ENCODE data around the gene HNRNPL.
"Not testable (repeated sequence)": the region's sequence is repeated elsewhere in the genome, so short reads cannot be mapped to it uniquely, and the experiment has no call there.

HNRNPL gene

GRCh38 chr19:38830039-38830733, 19.6 kb downstream of the HNRNPL start:
- in situ Hi-C loops (cut with MboI; ENCODE audit: low sequenced_read_pairs) = no loop called here

GRCh38 chr19:38829203-38829602, 20.6 kb downstream of the HNRNPL start:
- in situ Hi-C loops (cut with MboI; ENCODE audit: low sequenced_read_pairs) = not testable (repeated sequence)

DNA sequence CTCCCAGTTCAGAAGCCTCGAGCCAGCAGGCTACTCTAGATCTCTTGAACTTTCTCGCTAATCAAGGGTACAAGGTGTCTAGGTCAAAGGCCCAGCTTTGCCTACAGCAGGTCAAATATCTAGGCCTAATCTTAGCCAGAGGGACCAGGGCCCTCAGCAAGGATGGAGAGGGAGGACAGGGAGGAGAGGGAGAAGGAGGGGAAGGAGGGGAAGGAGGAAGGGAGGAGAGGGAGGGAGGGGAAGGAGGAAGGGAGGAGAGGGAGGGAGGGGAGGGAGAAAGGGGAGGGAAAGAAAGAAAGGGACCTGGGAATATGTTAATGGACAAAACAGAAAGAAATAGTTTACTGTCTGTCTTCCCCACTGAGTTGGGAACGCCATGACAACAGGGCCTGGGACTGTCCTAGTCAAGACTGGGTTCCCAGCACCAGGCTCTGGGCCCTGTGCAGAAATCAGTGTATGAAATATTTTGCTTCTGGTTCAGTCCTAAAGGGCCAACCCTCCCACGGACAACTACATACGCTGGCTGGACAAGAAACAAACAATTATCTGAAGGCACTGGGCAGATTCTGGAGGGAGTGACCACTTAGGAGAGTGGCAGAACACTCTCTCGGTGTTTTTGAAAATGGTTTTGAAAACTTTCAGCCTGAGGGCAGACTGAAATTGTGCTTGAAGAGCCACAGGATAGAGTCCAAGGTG, 22.8 kb downstream of the HNRNPL start:
- in situ Hi-C loops (cut with MboI; ENCODE audit: low sequenced_read_pairs) = no loop called here

GRCh38 chr19:38825936-38826335, 23.9 kb downstream of the HNRNPL start:
- in situ Hi-C loops (cut with MboI; ENCODE audit: low sequenced_read_pairs) = not testable (repeated sequence)

- in situ Hi-C loops (cut with MboI; ENCODE audit: low sequenced_read_pairs) = not testable (repeated sequence)
These were observed 28.5 kb downstream of the HNRNPL start for GRCh38 chr19:38821230-38821825.

- in situ Hi-C loops (cut with MboI; ENCODE audit: low sequenced_read_pairs) = no loop called here
These were observed 30.4 kb downstream of the HNRNPL start for GRCh38 chr19:38819231-38819920.

DNA sequence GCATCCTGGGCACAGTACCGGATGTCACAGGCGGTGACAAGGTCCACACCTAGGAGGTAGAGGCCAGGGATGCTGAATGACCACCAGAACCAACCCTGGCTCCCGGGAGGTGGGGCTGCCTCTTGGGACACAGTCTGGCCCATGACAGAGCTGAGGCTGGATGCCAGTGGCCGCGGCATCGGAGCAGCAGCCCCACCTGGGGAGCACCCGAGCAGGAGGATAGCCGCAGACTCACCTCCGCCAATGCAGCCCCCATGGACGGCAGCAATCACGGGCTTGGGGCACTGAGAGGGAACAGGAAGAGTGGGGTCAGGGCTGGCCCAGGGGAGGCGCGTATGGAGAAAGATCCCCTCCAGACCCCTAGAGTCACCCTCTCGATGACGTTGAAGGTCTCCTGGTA, 32.7 kb downstream of the HNRNPL start:
- in situ Hi-C loops (cut with MboI; ENCODE audit: low sequenced_read_pairs) = no loop called here

DNA sequence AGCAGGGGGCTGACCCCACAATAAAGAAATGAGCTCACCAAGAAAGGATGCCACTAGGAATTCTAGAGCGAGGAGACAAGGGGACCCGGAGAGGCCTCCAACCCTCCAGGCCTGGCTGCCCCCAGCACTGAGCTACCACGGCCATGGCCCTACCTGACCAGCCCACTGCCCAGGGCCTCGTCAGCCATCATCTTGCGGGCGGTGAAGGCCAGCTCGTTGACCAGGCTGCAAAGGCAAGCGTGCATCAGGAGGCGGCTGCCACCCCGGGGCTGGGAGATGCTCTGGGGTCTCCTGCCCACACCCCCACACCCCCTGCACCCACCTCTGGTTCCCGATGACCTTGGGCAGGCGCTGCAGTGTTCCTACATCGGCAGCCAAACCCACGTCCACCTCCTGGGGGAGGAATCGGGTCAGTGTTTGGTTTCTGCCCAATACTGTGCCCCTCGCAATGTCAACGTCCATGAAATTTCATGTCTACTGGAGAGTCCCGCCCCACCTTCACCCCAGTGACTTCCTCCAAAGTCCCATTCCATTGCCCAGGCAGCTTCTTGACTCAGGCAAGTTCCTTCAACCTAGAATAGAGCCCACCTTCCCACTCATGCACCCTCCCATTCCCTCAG, 33.5 kb downstream of the HNRNPL start:
- in situ Hi-C loops (cut with MboI; ENCODE audit: low sequenced_read_pairs) = no loop called here

GRCh38 chr19:38815059-38816001, 34.5 kb downstream of the HNRNPL start:
- in situ Hi-C loops (cut with MboI; ENCODE audit: low sequenced_read_pairs) = no loop called here

DNA sequence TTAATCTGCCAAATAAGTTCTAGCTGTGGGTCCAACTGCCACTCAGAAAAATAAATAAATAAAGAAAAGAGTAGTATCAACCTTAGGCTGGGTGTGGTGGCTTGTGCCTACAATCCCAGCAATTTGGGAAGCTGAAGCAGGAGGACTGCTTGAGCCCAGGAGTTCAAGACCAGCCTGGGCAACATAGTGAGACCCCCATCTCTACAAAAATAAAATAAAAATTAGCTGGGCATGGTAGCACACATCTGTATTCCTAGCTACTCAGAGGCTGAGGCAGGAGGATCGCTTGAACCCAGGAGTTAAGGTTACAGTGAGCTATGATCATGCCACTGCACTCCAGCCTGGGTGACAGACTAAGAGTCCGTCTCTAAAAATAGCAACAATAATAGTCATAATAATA, 35.9 kb downstream of the HNRNPL start:
- in situ Hi-C loops (cut with MboI; ENCODE audit: low sequenced_read_pairs) = not testable (repeated sequence)

DNA sequence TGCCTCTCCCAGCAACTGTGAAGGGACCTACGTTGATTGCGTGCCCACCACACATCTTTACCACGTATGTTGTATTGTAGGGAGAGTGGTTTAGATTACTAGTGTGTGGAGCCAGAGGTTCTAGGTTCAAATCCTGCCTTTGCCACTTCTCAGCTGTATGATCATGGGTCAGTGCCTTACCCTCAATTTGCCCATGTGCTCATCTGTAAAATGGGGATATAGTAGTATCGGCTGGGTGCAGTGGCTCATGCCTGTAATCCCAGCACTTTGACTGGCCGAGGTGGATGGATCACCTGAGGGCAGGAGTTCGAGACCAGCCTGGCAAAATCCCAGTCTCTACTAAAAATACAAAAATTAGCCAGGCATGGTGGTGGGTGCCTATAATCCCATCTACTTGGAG, 36.5 kb downstream of the HNRNPL start:
- in situ Hi-C loops (cut with MboI; ENCODE audit: low sequenced_read_pairs) = no loop called here

- in situ Hi-C loops (cut with MboI; ENCODE audit: low sequenced_read_pairs) = no loop called here
These were observed 36.9 kb downstream of the HNRNPL start, which contains the start of gene LGALS4 for GRCh38 chr19:38812841-38813320. TSS of gene LGALS4 (minus strand) at chr19:38812945. CDS start at chr19:38812886, 59 bp downstream.

- in situ Hi-C loops (cut with MboI; ENCODE audit: low sequenced_read_pairs) = no loop called here
These were observed 37.6 kb downstream of the HNRNPL start for GRCh38 chr19:38812009-38812840.

DNA sequence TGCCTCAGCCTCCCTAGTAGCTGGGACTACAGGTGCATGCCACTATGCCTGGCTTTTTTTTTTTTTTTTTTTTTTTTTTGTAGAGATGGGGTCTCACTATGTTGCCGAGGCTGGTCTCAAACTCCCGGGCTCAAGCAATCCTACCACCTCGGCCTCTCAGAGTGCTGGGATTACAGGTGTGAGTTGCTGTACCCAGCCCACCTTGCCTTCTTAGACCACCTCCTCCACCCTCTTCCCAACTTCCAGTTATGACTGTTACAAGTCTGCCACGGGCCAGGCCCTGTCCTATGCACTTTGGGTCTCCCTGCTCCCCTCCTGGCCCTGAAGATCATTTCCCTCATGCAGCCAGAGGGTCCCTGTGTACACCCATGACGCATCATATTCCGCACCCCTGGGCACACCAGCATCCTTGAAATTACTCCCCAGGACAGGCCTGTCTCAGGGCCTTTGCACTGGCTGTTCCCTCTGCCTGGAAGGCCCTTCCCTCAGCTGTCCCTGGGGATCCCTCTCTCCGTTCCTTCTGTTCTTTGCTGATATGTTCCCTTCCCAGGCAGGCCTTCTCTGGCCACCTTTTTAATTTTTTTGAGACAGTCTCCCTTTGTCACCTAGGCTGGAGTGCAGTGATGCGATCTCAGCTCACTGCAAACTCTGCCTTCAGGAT, 40.1 kb downstream of the HNRNPL start:
- in situ Hi-C loops (cut with MboI; ENCODE audit: low sequenced_read_pairs) = no loop called here

DNA sequence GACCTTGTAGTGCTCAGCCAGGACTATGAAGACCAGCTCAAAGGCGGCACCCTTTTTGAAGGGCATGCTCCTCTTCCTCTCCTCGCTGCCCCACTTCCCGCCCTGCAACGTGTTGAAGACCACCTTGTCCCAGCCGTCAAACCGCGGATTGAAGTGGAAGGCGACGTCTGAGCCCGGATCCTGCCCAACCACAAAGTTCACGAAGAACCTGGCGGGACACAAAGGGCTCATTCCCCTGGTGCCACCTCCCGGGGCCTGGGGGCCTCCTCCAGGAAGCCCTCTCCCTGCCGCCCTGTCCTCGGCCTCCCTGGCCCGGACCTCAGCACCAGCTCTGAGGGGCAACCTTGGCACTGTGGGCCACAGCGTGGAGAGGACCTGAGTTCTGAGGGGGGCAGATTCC, 41.0 kb downstream of the HNRNPL start:
- in situ Hi-C loops (cut with MboI; ENCODE audit: low sequenced_read_pairs) = no loop called here

DNA sequence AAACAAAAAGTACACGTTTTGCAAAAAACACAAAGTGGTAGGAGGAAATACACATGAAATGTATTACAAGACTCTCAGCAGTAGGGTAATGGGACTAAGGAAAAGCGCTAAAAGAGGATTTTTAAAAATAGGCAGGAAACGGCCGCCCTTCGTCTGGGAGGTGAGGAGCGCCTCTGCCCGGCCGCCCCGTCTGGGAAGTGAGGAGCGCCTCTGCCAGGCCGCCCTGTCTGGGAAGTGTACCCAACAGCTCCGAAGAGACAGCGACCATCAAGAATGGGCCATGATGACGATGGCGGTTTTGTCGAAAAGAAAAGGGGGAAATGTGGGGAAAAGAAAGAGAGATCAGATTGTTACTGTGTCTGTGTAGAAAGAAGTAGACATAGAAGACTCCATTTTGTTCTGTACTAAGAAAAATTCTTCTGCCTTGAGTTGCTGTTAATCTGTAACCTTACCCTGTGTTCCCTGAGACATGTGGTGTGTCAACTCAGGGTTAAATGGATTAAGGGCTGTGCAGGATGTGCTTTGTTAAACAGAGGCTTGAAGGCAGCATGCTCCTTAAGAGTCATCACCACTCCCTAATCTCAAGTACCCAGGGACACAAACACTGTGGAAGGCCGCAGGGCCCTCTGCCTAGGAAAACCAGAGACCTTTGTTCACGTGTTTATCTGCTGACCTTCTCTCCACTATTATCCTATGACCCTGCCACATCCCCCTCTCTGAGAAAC, 42.2 kb downstream of the HNRNPL start:
- in situ Hi-C loops (cut with MboI; ENCODE audit: low sequenced_read_pairs) = not testable (repeated sequence)

DNA sequence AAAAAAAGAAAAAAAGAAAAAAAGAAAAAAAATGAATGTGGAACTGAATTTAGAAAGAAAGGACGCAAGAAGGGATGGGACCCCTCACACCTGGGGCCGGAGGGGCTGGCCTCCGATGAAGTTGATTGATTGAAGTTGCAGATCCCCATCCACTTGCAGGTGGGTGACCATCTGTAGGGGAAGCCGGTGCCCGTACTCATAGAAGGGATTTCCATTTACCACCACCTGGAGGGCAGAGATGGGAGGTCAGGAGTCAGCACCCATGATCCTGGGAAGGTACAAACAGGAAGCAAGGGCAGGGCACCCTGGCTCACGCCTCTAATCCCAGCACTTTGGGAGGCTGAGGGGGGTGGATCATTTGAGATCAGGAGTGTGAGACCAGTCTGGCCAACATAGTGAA, 43.4 kb downstream of the HNRNPL start:
- in situ Hi-C loops (cut with MboI; ENCODE audit: low sequenced_read_pairs) = no loop called here

DNA sequence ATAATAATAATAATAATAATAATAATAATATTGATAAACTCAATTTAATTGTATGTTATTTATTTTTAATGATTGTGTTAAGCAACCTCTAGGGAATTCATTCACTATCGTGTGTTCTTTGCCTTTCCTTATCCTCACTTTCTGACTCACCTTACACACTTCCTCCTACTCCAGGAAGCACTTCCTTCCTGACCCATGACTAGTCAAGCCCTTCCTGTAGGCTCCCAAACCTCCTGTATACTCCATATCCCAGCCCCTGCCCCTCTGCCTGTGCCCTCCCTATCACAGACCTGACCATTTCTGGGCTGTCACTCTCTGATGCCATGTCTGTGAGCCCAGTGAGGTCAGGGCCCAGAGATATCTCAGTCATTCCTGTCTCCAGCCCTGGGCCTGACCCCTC, 44.6 kb downstream of the HNRNPL start:
- in situ Hi-C loops (cut with MboI; ENCODE audit: low sequenced_read_pairs) = no loop called here
